SJSA1 (cell line): Measurements from ENCODE around the gene EVC2. TPM values are rescaled to one million over a fixed set of nuclear protein-coding genes. Genes with fewer than 3 reads are reported as not detected.
"Not testable (repeated sequence)": the region's sequence is repeated elsewhere in the genome, so short reads cannot be mapped to it uniquely, and the experiment has no call there.

Experiments used
- DNase-seq, 2 experiments: peaks; one replicate each; pipeline ENCODE4 v3.0.0-alpha.2; 2015 to 2020; ENCODE audit warnings: low spot score in 2 of 2, low read depth in 1 of 2
- H3K27ac ChIP-seq: fragments of 250-450 bp; sonication (Bioruptor Pico); 2 replicates; pipeline ENCODE4 v1.5.1; 2020; ENCODE audit warnings: mild to moderate bottlenecking, moderate library complexity
- H3K27me3 ChIP-seq: fragments of 250-450 bp; sonication (Bioruptor Pico); replicated peaks from 2 replicates; pipeline ENCODE4 v1.5.1; 2020; ENCODE audit warnings: mild to moderate bottlenecking, moderate library complexity
- H3K36me3 ChIP-seq: fragments of 250-450 bp; sonication (Bioruptor Pico); 2 replicates; pipeline ENCODE4 v1.5.1; 2020; ENCODE audit warnings: mild to moderate bottlenecking
- H3K4me1 ChIP-seq: fragments of 250-450 bp; sonication (Bioruptor Pico); replicated peaks from 2 replicates; pipeline ENCODE4 v1.6.1; 2021; ENCODE audit warnings: mild to moderate bottlenecking
- H3K4me3 ChIP-seq: fragments of 250-450 bp; sonication (Bioruptor Pico); 2 replicates; pipeline ENCODE4 v1.5.1; 2020; ENCODE audit warnings: mild to moderate bottlenecking
- H3K9me3 ChIP-seq: fragments of 250-450 bp; sonication (Bioruptor Pico); replicated peaks from 2 replicates; pipeline ENCODE4 v1.5.1; 2020; ENCODE audit warnings: mild to moderate bottlenecking
- total RNA-seq: library from RNA; depleted of rRNA; stranded (reverse); fragments of >200 nt; shearing (Covaris generic); gene quantifications from 2 replicates; pipeline ENCODE4 v1.2.3, GENCODE V29; 2014

Gene EVC2
- total RNA-seq, 1 experiment from 2014 or later: 2.7 TPM

DNA sequence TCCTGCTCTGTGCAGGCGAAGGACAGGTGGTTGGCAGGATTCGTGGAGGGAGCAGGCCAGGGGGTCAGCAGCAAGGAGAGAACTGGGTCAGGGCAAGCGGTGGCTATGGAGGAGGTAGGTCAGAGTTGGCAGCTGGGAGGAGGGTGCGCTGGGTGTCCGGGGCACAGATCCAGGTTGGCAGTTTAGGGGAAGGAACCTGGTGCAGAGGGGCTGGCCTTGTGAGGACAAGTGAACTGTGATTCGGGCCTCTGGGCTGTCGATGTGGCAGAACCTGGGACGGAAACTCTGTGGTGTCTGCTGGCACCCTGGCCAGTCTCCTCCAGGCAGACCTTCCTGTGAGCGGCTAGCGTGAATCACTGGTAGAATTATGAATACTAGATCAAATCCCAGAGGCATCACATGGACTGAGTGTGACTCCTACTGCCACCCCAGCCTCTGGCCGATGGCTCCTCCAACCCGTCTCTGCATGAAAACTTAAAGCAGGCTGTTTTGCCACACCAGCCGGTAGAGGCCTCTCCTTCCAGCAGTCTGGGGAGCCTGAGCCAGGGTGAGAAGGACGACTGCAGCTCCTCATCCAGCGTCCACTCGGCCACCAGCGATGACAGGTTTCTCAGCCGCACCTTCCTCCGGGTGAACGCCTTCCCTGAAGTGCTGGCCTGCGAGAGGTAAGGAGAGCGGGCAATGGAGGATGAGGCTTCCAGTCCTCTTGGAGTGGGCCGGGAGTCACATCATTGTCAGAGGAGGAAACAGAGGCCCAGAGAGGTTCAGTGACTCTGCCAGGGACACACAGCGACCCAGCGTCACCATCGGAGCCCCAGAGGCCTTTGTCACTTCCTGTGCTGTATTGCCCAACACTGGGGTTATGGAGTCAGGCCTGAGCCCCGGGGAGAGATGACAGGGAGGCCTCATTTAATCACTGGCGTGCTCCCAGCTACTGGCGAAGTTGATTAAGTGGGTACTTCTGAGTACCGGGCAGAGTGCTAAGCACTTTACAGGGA is 22.9 kb upstream of the EVC2 start:
- Histone ChIP-seq H3K4me1 (no peaks in the 10 kb centered on the region), H3K36me3 (peaks cover 7% of the 10 kb centered on the region; the same call in 1 of the 2 replicates), H3K9me3 (no peaks in the 10 kb centered on the region), H3K27ac (no peak overlapping the region), H3K4me3 (no peak overlapping the region), H3K27me3 (no peaks in the 10 kb centered on the region)
- DNase-seq: no peak

- H3K9me3 ChIP-seq: no peaks in the 10 kb centered on the region
- H3K4me1 ChIP-seq: no peaks in the 10 kb centered on the region
- no peak for DNase-seq
- H3K4me3 ChIP-seq: no peak overlapping the region
- no peaks in the 10 kb centered on the region for H3K27me3 ChIP-seq
- H3K36me3 ChIP-seq: peaks cover 7% of the 10 kb centered on the region; the same call in 1 of the 2 replicates
- no peak overlapping the region for H3K27ac ChIP-seq
Measured at GRCh38 chr4:5730436-5730835, 22.1 kb upstream of the EVC2 start.

DNA sequence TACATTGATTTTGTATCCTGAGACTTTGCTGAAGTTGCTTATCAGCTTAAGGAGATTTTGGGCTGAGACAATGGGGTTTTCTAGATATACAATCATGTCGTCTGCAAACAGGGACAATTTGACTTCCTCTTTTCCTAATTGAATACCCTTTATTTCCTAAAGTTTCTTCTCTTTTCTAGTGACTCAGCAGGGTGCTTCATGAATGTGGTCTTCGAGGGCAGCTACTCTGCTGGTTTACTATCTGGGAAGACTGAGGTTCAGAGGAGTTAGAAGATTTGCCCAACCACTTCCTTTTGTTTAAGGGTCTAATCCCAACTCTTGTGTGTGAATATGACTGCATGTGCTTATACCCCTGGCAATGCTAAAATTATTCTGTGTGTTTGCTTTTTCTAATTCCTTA is 20.1 kb upstream of the EVC2 start:
- not testable (repeated sequence) for DNase-seq, H3K27ac ChIP-seq, H3K4me3 ChIP-seq, H3K36me3 ChIP-seq, H3K27me3 ChIP-seq, H3K4me1 ChIP-seq, H3K9me3 ChIP-seq

GRCh38 chr4:5724377-5724776 is 16.0 kb upstream of the EVC2 start:
- peaks cover 24% of the 10 kb centered on the region for H3K4me1 ChIP-seq
- DNase-seq: no peak
- no peaks in the 10 kb centered on the region for H3K9me3 ChIP-seq
- no peak overlapping the region for H3K27ac ChIP-seq
- H3K27me3 ChIP-seq: no peaks in the 10 kb centered on the region
- H3K4me3 ChIP-seq: no peak overlapping the region
- peaks cover 8% of the 10 kb centered on the region; the same call in 1 of the 2 replicates for H3K36me3 ChIP-seq

- peaks cover 8% of the 10 kb centered on the region; the same call in 1 of the 2 replicates for H3K36me3 ChIP-seq
- no peak overlapping the region for H3K4me3 ChIP-seq
- H3K27me3 ChIP-seq: no peaks in the 10 kb centered on the region
- H3K9me3 ChIP-seq: no peaks in the 10 kb centered on the region
- H3K27ac ChIP-seq: no peak overlapping the region
- peak; percentile 28 to 53 for DNase-seq
- peaks cover 28% of the 10 kb centered on the region for H3K4me1 ChIP-seq
Measured at GRCh38 chr4:5722328-5722727, 14.0 kb upstream of the EVC2 start.

DNA sequence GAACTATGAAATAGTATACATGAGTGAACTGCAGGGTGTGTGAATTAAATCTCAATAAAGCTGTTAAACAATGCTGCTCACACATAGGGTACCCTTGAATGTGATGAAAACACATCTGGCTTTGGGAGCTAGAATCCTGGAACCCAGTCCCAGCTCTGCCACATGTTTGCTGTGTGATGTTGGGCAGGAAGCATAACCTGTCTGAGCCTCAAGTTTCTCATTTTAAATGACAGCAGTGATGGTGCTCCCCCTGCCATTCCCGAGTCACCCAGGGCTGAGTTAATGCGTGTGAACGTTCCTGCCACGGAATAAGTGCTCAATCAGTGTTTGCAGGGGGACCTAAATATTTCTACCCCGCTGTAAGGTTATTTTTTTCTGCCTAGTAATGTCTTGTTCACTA is 13.6 kb upstream of the EVC2 start:
- H3K27me3 ChIP-seq: no peaks in the 10 kb centered on the region
- peaks cover 8% of the 10 kb centered on the region; the same call in 1 of the 2 replicates for H3K36me3 ChIP-seq
- no peak overlapping the region for H3K27ac ChIP-seq
- H3K9me3 ChIP-seq: no peaks in the 10 kb centered on the region
- DNase-seq: no peak
- H3K4me3 ChIP-seq: no peak overlapping the region
- H3K4me1 ChIP-seq: peaks cover 28% of the 10 kb centered on the region

DNA sequence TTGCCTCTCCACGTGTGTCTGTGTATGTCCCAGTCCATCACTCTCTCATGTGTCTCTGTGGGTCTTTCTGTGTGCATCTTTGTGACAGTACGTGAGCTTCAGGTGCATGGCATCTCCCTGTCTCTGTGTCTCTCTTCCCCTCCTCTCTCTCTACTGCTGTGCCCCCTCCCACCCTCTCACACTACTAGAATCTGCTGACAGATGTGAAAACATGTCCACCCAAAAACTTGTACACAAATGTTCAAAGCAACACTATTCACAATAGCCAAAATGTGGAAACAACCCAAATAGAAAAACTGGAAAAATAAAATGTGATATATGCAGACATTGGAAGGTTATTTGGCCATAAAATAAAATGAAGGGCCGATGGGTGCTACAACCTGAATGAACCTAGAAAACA is 12.6 kb upstream of the EVC2 start:
- no peaks in the 10 kb centered on the region for H3K9me3 ChIP-seq
- H3K4me3 ChIP-seq: no peak overlapping the region
- no peak for DNase-seq
- H3K27me3 ChIP-seq: no peaks in the 10 kb centered on the region
- peaks cover 8% of the 10 kb centered on the region; the same call in 1 of the 2 replicates for H3K36me3 ChIP-seq
- H3K27ac ChIP-seq: no peak overlapping the region
- H3K4me1 ChIP-seq: peaks cover 28% of the 10 kb centered on the region

- H3K4me1 ChIP-seq: peaks cover 28% of the 10 kb centered on the region
- H3K36me3 ChIP-seq: peaks cover 9% of the 10 kb centered on the region
- no peaks in the 10 kb centered on the region for H3K9me3 ChIP-seq
- no peak for DNase-seq
- no peak overlapping the region for H3K27ac ChIP-seq
- no peaks in the 10 kb centered on the region for H3K27me3 ChIP-seq
- H3K4me3 ChIP-seq: no peak overlapping the region
Measured at GRCh38 chr4:5720157-5720850, 11.9 kb upstream of the EVC2 start.

GRCh38 chr4:5719350-5720055 is 11.1 kb upstream of the EVC2 start:
- Histone ChIP-seq H3K4me3 (no peak overlapping the region), H3K27ac (no peak overlapping the region), H3K4me1 (peaks cover 28% of the 10 kb centered on the region), H3K27me3 (no peaks in the 10 kb centered on the region), H3K36me3 (peaks cover 12% of the 10 kb centered on the region), H3K9me3 (no peaks in the 10 kb centered on the region)
- peak in 1 of 2 experiments; percentile 19 for DNase-seq

- H3K36me3 ChIP-seq: peaks cover 12% of the 10 kb centered on the region
- no peak for DNase-seq
- H3K27me3 ChIP-seq: no peaks in the 10 kb centered on the region
- H3K4me3 ChIP-seq: no peak overlapping the region
- H3K4me1 ChIP-seq: peaks cover 28% of the 10 kb centered on the region
- H3K9me3 ChIP-seq: no peaks in the 10 kb centered on the region
- H3K27ac ChIP-seq: no peak overlapping the region
Measured at GRCh38 chr4:5718411-5718810, 10.1 kb upstream of the EVC2 start.

DNA sequence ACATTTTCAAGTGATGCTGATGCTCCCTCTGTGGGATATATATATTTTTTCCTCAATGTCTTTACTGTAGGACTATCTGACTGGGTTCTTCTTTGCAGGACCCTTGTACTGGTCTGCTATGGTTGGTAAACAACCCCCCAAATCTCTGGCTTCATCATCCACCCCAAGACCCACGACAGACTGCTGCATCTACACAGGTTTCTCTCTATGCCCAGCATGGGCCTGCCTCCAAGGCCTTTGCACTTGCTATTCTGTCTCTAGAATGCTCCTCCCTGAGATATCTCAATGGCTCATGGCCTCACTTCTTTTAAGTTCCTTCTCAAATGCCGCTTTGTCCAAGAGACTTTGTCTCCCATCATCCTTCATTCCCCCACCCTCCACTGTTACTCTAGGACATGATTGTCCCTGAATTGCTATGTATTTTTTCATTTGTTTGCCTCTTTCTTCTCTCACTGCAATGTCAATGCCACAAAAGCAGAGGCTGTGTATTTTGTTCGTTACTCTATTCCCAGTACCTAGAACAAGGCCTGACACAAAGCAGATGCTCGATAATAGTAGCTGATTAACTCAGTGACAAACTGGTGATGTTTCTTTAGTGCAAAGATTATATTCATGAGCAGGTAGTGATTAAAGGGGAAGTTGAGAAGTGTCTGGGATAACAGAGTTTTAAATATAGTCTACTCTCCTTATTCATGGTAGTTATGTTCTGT is 9.2 kb upstream of the EVC2 start:
- no peak for DNase-seq
- Histone ChIP-seq H3K4me1 (peaks cover 29% of the 10 kb centered on the region), H3K4me3 (no peak overlapping the region), H3K27ac (no peak overlapping the region), H3K36me3 (peaks cover 12% of the 10 kb centered on the region), H3K9me3 (no peaks in the 10 kb centered on the region), H3K27me3 (no peaks in the 10 kb centered on the region)

GRCh38 chr4:5716391-5716790 is 8.0 kb upstream of the EVC2 start:
- DNase-seq: no peak
- Histone ChIP-seq H3K4me3 (no peak overlapping the region), H3K9me3 (no peaks in the 10 kb centered on the region), H3K27me3 (no peaks in the 10 kb centered on the region), H3K4me1 (peaks cover 27% of the 10 kb centered on the region), H3K27ac (no peak overlapping the region), H3K36me3 (peaks cover 12% of the 10 kb centered on the region)

DNA sequence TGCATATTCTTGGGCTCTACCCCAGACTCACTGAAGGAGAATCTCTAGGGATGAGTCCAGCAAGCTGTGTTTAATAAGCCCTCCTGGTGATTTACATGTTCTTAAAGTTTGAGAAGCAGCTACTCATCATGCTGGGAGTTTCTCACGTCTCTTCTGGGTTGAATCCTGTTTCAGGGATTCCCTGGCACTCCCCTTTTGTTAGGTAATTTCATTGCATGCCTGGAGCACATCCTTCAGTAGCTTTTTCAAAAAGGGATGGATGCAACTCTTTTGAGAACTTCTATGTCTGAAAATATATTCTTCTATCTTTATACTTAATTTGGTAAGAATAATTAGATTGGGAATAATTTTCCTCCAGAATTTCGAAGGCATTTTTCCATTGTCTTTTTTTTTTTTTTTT is 7.0 kb upstream of the EVC2 start:
- H3K4me3 ChIP-seq: no peak overlapping the region
- no peaks in the 10 kb centered on the region for H3K27me3 ChIP-seq
- peaks cover 32% of the 10 kb centered on the region for H3K4me1 ChIP-seq
- H3K36me3 ChIP-seq: peaks cover 4% of the 10 kb centered on the region
- no peak for DNase-seq
- no peaks in the 10 kb centered on the region for H3K9me3 ChIP-seq
- no peak overlapping the region for H3K27ac ChIP-seq
